Stimulated activated CD4-positive, alpha-beta T cell treated with anti-CD3 and anti-CD28 coated beads, Interleukin-1b, Interleukin-23, amount 100 ng/mL, for 1 hour (primary cell): ENCODE measurements around the gene CYP4A22.
"Not testable (repeated sequence)": the region's sequence is repeated elsewhere in the genome, so short reads cannot be mapped to it uniquely, and the experiment has no call there.

Experiments used
- DNase-seq, 2 donors: peaks; one replicate each; pipeline ENCODE4 v3.0.0-alpha.2; 2020; ENCODE audit warnings: low read depth in 2 of 2

The CYP4A22 gene

DNA sequence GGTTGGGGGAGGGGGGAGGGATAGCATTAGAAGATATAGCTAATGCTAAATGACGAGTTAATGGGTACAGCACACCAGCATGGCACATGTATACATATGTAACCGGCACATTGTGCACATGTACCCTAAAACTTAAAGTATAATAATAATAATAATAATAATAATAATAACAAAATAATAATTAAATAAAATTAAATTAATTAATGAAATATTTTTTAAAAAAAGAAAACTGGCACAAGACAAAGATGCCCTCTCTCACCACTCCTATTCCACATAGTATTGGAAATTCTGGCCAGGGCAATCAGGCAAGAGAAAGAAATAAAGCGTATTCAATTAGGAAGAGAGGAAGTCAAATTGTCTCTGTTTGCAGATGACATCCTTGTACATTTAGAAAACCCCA is 20.7 kb downstream of the CYP4A22 start:
- not testable (repeated sequence) for DNase-seq

DNA sequence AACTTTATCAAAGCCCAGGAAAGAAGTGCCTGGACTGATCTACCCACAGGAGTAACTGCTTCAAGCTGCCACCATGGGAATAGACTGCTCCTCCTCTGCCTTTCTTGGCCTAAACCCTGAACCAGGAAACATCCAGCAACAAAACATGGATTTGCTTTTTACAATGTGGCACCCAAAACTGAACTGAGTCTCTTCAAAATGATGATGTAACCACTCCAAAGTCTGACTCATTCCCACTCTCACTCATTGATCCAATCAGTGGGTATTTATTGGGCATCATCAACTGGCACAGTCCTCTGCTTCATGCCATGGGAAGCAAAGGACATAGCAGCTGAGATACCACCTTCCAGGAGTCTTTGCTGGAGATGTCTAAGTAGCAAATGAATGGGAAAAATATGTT is 23.5 kb downstream of the CYP4A22 start:
- DNase-seq: no peak

DNA sequence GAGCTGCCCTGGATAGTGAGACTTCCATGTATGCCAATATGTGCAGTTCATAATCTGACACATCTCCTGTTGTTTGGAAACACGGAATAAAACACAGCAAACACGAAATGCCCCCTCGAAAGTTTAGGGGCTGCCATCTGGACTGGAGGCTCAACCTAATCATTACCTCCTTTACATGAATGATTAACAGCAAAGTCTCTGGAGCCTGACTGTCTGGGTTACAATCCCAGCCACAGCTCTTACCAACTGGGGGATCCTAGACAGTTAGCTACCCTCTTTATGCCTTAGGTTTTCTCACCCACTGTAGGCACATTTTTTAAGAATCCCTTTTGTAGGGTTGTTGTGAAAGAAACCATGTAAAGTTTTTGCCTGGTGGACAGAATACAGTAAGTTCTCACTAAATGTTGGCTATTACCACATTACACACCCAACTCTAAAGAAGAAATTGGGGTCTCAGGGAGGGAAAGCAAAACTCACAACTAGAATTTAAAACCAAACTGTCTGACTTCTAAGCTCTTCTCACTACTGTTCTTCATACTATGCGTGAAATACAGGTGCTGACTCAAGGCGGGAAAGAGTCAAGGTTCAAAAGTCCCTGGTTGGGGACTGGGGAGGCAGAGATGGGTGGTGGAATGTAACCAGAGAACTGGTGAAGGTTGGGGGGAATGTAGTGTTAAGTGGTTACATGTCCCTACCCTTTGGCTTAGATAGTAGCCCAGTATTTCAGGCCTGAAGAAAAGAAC is 24.2 kb downstream of the CYP4A22 start:
- no peak for DNase-seq

DNA sequence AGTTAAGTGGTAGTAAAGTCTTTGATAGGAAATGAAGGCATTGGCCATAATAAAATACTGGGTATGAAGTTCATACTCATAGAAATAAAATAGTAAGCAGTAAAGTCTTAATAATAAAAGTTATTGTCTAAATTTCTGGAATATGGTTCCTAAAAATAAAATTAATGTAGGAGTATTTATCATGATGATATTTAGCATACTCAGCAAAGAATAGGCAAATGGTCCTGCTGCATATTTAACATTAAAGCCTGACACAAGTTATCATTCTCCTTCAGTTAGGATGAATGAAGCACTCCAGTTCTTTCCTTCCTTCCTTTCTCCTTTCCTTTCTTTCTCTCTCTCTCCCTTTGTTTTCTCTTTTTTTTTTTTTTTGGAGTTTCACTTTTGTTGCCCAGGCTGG is 27.3 kb downstream of the CYP4A22 start:
- no peak for DNase-seq

DNA sequence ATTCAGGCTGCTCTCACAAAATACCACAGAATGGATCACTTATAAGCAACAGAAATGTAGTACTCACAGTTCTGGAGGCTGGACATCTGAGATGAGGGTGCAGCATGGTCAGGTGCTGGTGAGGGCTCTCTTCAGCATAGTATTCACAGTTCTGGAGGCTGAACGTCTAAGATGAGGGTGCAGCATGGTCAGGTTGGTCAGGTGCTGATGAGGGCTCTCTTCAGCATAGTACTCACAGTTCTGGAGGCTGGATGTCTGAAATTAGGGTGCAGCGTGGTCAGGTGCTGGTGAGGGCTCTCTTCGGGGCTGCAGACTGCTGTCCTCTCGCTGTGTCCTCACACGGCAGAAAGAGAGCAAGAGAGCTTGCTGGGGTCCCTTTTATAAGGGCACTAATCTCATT is 35.5 kb downstream of the CYP4A22 start:
- no peak for DNase-seq

DNA sequence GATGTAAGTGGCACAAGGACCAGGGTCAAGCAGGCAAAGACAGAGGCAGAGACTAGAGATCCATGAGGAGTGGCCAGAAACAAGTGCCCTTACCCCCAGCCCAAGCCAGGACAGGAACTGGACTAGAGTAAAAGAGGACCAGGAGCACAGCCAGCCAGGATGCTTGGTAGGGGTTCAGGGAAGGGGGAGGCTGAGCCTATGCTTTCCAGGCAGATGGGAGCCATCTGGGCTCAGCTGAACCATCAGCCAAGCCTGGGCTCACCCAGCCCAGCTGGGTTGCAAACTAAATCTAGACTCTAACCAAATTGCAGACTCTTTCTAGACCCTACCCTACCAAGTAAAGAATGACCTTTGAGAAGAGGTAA is 37.4 kb downstream of the CYP4A22 start:
- DNase-seq: no peak

DNA sequence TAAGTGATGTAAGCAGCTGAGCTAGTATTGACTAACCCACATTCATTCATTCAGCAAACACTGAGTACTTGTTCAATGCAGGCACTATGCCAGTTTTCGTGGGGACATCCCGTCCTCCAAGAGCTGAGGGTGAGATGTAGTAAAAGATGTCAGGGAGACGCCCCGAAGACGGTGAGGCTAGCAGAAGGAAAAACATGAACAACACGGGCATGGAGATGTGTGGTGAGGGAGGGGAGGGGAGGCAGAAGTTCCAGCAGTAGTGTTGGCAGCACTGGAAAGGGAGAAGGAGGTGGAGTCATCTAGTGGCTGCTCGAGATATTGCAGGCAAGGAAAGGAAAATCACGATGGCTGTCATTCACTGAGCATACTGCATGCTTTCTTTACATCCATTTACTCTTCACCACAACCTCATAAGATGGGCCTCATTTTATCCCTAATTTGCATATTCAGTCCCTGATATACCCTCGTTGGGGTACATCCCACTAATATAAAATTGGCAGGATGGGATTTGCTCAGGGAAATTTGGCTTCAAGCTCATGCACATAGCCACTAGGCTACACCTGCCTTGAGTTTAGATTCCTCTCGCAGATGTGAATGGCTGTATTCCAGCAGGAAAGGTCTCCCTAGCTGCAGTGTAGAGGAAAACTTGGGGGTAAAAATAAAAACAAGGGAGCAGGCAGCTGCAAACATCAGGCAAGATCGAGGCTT is 38.1 kb downstream of the CYP4A22 start:
- DNase-seq: peak in 1 of 2 donors; percentile 19

DNA sequence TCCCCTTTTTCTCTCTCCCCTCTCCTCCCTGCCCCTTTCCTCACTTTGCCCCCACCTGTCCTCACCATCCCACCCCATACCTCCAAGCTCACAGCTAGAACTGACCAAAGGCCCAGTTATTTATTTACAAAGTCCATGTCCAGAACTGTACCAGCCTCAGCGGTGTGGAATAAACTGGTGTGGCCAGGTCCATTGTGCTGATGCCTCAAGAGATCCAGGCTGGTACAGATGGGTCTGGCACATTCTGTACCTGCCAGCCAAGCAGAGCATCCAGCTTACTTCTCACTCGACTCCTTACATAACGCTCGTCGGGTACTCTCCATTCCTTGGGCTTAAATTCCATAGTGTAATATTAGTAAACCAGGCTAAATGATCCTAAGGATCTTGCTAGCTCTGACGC is 40.8 kb downstream of the CYP4A22 start:
- DNase-seq: no peak

DNA sequence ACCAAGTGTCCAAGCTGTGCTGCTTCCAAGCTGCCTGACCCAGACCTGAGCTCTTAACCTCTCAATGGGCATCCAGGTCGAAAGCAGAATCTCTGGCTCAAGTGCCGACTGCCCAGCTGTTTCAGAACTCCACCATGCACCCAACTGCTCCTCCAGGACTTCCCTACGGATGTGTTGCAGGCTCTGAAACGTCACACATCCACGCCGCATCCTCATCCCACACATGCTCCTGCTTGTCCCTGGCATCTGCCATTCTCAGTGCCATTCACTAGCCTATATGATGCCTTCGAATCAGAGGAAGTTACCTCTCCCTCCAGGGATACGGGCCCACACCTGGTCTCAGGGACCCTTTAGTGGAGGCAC is 41.4 kb downstream of the CYP4A22 start:
- no peak for DNase-seq

DNA sequence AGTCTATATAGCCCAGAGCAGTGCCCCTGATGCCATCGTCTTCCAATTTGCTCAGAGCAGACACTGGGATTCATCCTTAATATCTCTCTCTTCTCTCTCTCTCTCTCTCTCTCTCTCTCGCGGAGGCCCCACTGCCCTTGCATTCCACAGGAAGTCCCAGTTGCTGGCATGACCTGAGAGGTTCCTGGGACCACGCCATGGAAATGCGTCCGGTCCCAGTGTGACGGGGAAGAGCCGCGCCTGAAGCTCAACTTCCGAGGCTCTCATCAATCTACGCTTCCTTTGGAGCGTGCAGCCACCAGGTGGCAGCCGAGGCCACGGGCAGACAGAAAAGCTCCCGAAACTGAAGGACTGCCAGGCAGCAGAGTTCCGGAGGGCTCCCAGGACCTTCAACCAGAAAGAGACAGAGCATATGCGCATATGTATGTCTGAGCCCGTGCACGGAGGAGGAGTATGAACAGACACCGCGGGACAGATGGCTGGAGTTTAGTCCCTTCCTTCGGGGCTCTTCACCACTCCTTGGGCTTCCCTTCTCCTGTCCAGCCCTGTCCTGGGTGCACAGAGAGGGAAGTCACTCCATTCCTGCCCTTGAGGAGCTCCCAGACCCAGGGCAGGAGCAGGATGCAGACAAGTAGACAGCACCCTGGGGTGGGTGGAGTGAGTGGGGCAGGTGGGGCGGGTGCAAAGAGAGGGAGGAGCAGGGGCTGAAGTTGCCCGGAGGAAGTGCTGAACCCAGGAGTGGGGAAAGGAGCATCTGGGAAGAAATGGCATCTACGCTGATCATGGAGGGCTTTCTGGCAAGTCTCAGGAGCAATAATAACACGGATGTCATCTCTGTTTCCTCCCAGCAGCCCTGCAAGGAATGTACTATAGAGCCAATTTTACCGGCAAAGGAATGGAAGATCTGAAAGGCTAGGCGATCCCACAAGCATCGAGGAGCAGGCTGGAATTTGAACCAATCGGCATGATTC is 42.1 kb downstream of the CYP4A22 start:
- DNase-seq: peak in 1 of 2 donors; percentile 52

DNA sequence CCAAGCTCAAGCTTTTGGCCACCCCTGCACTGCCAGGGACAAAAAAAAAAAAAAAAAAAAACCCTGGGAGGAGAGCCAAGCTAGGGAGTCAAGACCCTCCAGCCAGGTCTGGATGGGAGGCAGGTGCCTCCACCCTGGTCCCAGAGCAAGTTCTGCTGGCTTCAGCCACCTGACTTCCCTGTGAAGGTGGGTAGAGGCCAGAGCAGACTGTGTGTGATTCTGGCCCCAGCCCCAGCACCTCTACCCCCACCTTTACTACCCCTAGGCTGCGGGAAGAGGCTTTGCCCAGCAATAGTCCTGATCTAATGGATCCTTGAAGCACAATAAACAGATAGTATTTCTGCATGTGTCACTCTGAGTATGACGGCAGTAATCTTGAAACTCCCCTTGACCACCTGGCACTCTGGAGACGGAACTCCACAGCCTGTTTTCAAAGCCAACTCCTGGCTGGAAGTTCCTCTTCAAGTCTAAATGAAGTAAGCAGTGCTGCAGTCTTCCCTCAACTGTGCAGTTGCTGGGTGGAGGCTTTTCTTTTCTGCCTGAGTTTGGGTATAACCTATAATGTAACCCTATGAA is 42.8 kb downstream of the CYP4A22 start:
- DNase-seq: no peak

DNA sequence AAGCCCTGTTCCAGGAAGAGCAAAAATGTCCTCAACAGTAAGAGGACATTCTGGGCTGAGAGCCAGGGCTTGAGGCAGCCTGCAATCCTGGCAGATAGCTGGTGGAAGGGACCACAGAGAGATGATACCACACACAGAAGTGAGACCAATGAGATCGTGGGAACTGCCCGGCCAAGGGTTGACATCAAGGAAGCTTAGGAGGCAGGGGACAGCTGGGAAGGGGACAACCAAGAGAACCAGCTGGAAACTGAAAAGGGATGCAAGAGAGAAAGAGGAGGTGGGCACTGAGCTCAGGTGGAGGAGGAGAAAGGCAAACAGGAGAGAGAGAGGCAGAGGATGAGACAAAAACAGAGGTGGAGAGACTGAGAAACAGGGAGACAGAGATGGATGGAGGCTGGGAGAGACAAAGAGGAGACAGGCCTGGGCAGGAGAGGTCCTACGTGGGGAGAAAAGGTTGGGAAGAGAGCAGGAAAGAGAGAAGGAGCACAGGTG is 43.4 kb downstream of the CYP4A22 start:
- no peak for DNase-seq

DNA sequence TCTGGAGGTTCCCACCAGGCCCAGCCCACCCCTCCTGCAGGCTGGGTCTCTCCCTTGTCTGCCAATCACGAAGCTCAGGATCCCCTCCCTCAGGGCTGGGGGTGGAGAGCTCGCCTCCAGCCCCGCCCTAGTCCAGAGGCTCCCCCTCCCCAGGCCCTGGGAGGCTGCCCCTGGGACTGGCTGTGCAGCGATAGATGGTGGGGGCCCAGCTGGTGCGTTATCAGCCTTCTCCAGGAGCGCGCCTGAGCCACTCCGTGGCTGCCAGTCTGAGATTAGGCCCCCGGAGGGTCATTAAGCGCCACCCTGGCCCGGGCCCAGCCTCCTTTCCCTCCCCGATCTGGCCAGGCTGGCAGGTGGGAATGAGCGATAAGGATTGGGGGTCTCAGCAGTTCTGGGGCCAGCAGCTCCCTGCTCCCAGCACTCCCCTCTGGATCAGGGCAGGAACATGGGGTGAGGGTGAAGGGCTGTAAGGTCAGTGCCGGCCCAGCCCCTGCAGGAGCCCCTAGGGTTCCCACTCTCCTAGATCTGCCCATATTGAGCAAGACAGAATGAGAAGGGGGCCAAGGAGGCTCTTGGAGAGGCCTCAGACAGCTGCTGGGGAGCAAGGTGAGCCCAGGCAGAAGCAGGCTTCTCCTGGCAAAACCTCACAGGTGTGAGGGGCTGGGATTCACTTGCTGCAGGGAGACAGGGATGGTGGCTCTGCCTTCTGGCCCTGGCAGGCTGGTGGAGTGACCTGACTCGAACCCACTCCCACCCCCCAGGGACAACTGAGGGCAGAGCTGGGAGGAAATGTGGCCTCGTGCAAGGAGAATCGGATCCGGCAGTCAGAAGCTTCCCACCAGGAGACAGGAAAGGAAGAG is 44.1 kb downstream of the CYP4A22 start:
- DNase-seq: no peak

DNA sequence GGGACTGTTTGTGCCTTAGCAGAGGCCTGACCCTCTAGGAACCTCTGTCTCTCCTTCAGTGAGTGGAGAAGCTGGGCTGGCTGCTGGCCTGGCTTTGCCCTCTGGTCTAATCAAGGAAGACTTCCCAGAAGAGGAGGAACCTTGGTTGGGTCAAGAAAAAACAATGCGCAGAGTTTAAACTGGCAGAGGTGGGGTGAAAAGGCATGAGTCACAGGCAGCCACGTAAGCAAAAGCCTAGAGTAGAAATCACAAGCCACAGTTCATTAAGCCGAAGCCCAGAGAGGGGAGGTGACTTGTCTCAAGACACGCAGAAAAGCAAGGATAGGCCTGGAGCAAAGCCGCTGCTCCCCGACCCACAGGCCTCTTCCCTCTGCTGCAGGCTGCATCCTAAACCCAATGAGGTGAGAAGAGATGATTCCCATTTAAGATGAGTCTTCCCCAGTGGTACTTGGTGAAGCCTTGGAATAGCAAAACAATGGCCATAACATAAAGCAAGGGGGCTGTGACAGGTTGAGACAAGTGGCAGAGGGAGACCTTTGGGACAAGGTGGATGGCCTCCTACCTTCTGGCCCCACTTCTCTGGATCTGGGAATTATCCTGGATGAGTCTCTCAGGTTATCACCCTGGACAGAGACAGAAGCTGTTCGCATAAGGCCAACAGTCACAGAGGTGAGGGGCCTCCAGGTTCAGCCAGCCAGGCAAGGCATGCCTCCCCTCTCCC is 44.9 kb downstream of the CYP4A22 start:
- DNase-seq: no peak

DNA sequence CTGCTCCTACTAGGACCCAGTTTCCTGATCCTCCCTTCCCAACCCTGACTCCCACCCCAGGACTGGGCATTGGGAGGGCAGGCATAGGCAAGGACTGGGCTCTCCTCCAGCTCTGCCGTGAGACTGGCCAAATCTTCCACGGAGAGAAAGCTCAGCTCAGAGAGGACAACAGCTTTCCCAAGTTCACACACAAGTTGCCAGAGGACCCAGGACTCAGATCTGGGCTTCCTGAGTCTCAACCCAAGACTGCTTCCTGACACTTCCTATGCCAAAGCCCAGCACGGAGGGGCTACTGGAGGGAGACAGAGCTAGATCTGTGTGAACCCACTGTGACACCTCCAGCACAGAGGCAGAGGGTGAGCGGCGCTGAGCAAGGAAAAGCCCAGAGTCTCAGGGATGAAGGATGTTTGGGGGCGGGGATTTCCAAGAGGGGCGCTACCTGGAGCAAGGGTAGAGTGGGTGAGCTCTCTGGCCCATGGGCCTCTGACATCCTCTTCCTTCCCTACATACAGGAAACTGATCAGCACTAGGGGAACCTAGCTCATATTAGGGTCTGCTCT is 45.5 kb downstream of the CYP4A22 start:
- no peak for DNase-seq

DNA sequence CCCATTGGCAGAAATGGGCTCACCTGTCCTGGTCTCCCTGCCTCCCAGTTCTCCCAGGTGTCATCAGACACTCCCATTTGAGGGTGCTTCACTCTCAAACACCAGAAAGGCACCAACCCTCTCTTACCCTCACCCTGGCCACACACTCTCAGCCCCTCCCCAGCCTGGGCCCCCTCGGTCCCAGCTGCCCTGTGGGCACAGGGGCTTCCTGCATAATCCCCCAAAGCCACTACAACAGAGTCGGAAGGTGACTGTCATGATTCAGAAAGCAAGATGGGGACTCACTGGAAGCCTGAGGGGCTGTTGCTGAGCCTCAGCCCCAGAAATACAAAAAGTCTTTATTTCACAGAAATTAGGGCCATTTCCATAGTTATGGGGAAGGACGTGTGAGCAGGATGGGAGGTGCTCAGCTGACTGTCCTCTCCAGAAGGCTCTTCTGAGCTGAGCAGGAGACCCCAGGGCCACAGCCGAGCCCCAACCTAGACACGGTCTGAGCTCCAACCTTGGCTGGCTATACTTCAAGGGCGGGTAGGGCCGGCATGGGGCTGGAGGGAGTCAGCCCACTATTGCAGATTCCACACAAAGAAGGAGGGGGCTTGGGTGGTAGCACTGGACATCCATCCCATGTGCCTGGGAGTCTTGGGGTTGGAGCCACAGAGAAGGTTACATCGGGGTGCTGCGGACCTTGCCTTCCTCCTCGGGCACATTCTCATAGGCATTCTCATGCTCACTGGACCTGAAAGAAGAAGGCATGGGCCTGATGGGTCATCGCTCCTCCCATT is 46.3 kb downstream of the CYP4A22 start:
- DNase-seq: no peak

DNA sequence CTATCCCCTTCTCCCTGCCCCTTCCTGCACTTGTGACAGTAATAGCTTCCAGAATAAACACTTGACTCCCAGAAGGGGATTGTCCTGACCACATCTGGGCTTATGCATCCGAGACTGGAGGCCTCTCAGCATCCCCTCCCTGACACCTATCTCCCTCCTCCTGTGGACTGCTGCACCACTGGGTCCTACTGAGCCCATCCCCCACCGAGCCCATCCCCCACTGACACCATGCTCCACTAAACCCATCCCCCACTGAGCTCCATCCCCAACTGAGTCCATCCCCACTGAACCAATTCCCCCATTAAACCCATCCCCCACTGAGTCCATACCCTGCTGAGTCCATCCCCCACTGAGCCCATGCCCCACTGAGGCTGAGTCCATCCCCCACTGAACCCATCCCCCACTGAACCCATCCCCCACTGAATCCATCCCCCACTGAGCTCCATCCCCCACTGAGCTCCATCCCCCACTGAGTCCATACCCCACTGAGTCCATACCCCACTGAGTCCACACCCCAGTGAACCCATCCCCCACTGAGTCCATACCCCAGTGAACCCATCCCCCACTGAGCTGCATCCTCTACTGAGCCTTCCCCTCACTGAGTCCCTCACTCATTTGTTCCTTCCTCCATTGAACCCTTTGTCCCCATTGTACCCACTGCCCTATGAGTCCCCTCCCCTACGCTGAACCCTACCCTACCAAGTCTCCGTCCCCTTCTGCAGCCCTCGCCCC is 47.0 kb downstream of the CYP4A22 start:
- no peak for DNase-seq
